Upper lobe of left lung (tissue), 6 donors: ENCODE results near the gene UTS2B. TPM values are rescaled to one million over a fixed set of nuclear protein-coding genes. Genes with fewer than 3 reads are reported as not detected.

Experiments used
- ATAC-seq, 2 donors: fragments of 200-7000 bp; cut with Tn5 transposase; one replicate each; pipeline ENCODE4 v1.9.1; 2022; ENCODE audit warnings: mild to moderate bottlenecking in 2 of 2, moderate library complexity in 2 of 2; ENCODE audit not compliant: low FRiP score in 2 of 2
- DNase-seq, 2 donors: peaks; one replicate each; pipeline ENCODE4 v3.0.0-alpha.2; 2019 to 2020
- H3K27ac ChIP-seq, 4 donors: fragments of 200-600 bp; sonication (generic); one replicate each; pipeline ENCODE4 v1.5.1; 2016 to 2019
- H3K27me3 ChIP-seq, 4 donors: fragments of 200-600 bp; sonication (generic); one replicate each; pipeline ENCODE4 v1.5.1; 2017 to 2019
- H3K36me3 ChIP-seq, 4 donors: fragments of 200-600 bp; sonication (generic); one replicate each; pipeline ENCODE4 v1.5.1; 2016 to 2019
- H3K4me1 ChIP-seq, 4 donors: fragments of 200-600 bp; sonication (generic); one replicate each; pipeline ENCODE4 v1.5.1; 2018 to 2019
- H3K4me3 ChIP-seq, 4 donors: fragments of 200-600 bp; sonication (generic); one replicate each; pipeline ENCODE4 v1.5.1; 2017 to 2019; ENCODE audit warnings: mild to moderate bottlenecking in 2 of 4, moderate library complexity in 1 of 4
- H3K9me3 ChIP-seq, 4 donors: fragments of 200-600 bp; sonication (generic); one replicate each; pipeline ENCODE4 v1.5.1; 2018 to 2019
- CTCF ChIP-seq, 6 experiments: fragments of 450-650 bp in 4 of 6; fragments of 200-600 bp in 2 of 6; sonication (generic) in 2 of 6; IDR thresholded peaks; one replicate each; pipeline ENCODE4 v1.5.1; 2016 to 2019; ENCODE audit warnings: antibody characterized with exemption in 6 of 6
- EP300 ChIP-seq, 4 donors: sonication (generic); formaldehyde crosslinking; IDR thresholded peaks; one replicate each; pipeline ENCODE4 v1.5.1; 2017; ENCODE audit warnings: antibody characterized with exemption in 4 of 4, control low read depth in 2 of 4
- POLR2A ChIP-seq, 4 donors: fragments of 450-650 bp; IDR thresholded peaks; one replicate each; pipeline ENCODE4 v1.5.1; 2016 to 2017; ENCODE audit warnings: antibody characterized with exemption in 4 of 4, mild to moderate bottlenecking in 2 of 4
- POLR2AphosphoS5 ChIP-seq, 2 donors: sonication (generic); formaldehyde crosslinking; IDR thresholded peaks; one replicate each; pipeline ENCODE4 v1.5.1; 2017; ENCODE audit warnings: antibody characterized with exemption in 2 of 2
- WGBS, 2 donors: methylation state at CpG; one replicate each; pipeline ENCODE4 v1.1.5; 2017 to 2018; 5-methylcytosine and 5-hydroxymethylcytosine counted together
- total RNA-seq, 6 donors: library from RNA; depleted of rRNA in 4 of 6; stranded (reverse); fragments of >200 nt in 4 of 6; gene quantifications; one replicate each; pipeline versions ENCODE4 v1.1.0 to v1.2.1, GENCODE V29; 2016 to 2021
- donor health status: DM: no; HTN: no; CAD: no; lungs with moderate emphysema.
- donor health status: DM: no; HTN: yes; CAD: no; lungs with severe emphysema.

UTS2B gene
- total RNA-seq, 6 donors from 2014 or later = 0.37 to 0.98 (median 0.74) TPM; not detected in 3

- ATAC-seq (no peak), DNase-seq (no peak)
- no peaks in the 10 kb centered on the region for H3K9me3 ChIP-seq
- 81 to 85% methylated on average over 5 of the region's 5 CpGs for WGBS, 2 donors
- no peaks in the 10 kb centered on the region for H3K36me3 ChIP-seq
- no peak for TF ChIP-seq EP300 (IDR thresholded peaks at IDR 0.05)
- no peak for TF ChIP-seq CTCF (IDR thresholded peaks at IDR 0.05)
- no peak for TF ChIP-seq POLR2AphosphoS5 (IDR thresholded peaks at IDR 0.05)
- no peak for TF ChIP-seq POLR2A (IDR thresholded peaks at IDR 0.05)
- H3K27me3 ChIP-seq = no peaks in the 10 kb centered on the region
- no peak overlapping the region for H3K27ac ChIP-seq
- H3K4me3 ChIP-seq = no peak overlapping the region
- H3K4me1 ChIP-seq = peaks cover 0 to 12% (median 0%) of the 10 kb centered on the region in 4 donors
Observed at GRCh38 chr3:191237047-191237882, 93.1 kb downstream of the UTS2B start.

GRCh38 chr3:191236646-191237045, 93.7 kb downstream of the UTS2B start:
- 74 to 86% methylated on average over 3 of the region's 3 CpGs for WGBS, 2 donors

GRCh38 chr3:191235331-191236314, 94.7 kb downstream of the UTS2B start:
- TF ChIP-seq EP300 (IDR thresholded peaks at IDR 0.05) = no peak
- TF ChIP-seq POLR2AphosphoS5 (IDR thresholded peaks at IDR 0.05) = no peak
- no peak for TF ChIP-seq CTCF (IDR thresholded peaks at IDR 0.05)
- TF ChIP-seq POLR2A (IDR thresholded peaks at IDR 0.05) = no peak
- no peak for ATAC-seq
- Histone ChIP-seq H3K36me3 (no peaks in the 10 kb centered on the region), H3K9me3 (no peaks in the 10 kb centered on the region), H3K4me1 (peaks cover 0 to 12% (median 0%) of the 10 kb centered on the region in 4 donors), H3K4me3 (no peak overlapping the region), H3K27me3 (no peaks in the 10 kb centered on the region), H3K27ac (no peak overlapping the region)
- 65 to 85% methylated on average over 4 of the region's 4 CpGs for WGBS, 2 donors
- no peak for DNase-seq

More at GRCh38 chr3:191236646-191237045, 93.7 kb downstream of the UTS2B start:
- Histone ChIP-seq H3K27me3 (no peaks in the 10 kb centered on the region), H3K9me3 (no peaks in the 10 kb centered on the region), H3K4me3 (no peak overlapping the region), H3K27ac (no peak overlapping the region), H3K4me1 (peaks cover 0 to 12% (median 0%) of the 10 kb centered on the region in 4 donors), H3K36me3 (no peaks in the 10 kb centered on the region)
- DNase-seq (no peak), ATAC-seq (no peak)
- TF ChIP-seq POLR2A (IDR thresholded peaks at IDR 0.05) = no peak
- no peak for TF ChIP-seq POLR2AphosphoS5 (IDR thresholded peaks at IDR 0.05)
- no peak for TF ChIP-seq EP300 (IDR thresholded peaks at IDR 0.05)
- no peak for TF ChIP-seq CTCF (IDR thresholded peaks at IDR 0.05)

GRCh38 chr3:191234216-191234615, 96.1 kb downstream of the UTS2B start:
- H3K27me3 ChIP-seq = no peaks in the 10 kb centered on the region
- no peaks in the 10 kb centered on the region for H3K36me3 ChIP-seq
- no peak overlapping the region for H3K4me3 ChIP-seq
- peaks cover 0 to 7% (median 0%) of the 10 kb centered on the region in 4 donors for H3K4me1 ChIP-seq
- no peaks in the 10 kb centered on the region for H3K9me3 ChIP-seq
- whole genome bisulfite sequencing, 2 donors = 93 to 95% methylated on average over 9 of the region's 9 CpGs
- no peak for ATAC-seq
- TF ChIP-seq CTCF (IDR thresholded peaks at IDR 0.05) (no peak), POLR2AphosphoS5 (IDR thresholded peaks at IDR 0.05) (no peak), POLR2A (IDR thresholded peaks at IDR 0.05) (no peak), EP300 (IDR thresholded peaks at IDR 0.05) (no peak)
- DNase-seq = no peak
- H3K27ac ChIP-seq = no peak overlapping the region
